Ishikawa (cell line): ENCODE measurements around the gene PTPN2.

Source experiments
- CREB1 ChIP-seq: IDR thresholded peaks from 2 replicates; pipeline ENCODE4 v1.6.1; 2012; ENCODE audit warnings: low read depth
- EGR1 ChIP-seq: IDR thresholded peaks from 2 replicates; pipeline ENCODE4 v1.6.1; 2012
- NFIC ChIP-seq: IDR thresholded peaks from 2 replicates; pipeline ENCODE4 v1.6.1; 2012
- TAF1 ChIP-seq: IDR thresholded peaks from 2 replicates; pipeline ENCODE4 v1.6.1; 2012; ENCODE audit warnings: low read depth, mild to moderate bottlenecking
- YY1 ChIP-seq: IDR thresholded peaks from 2 replicates; pipeline ENCODE4 v1.6.1; 2012; ENCODE audit warnings: low read depth
- ZBTB7A ChIP-seq: IDR thresholded peaks from 2 replicates; pipeline ENCODE4 v1.6.1; 2012; ENCODE audit warnings: low read depth
- TF ChIP-seq, protein P1 (sequence below): IDR thresholded peaks from 2 replicates; pipeline ENCODE4 v1.6.1; 2012
- TF ChIP-seq, protein P2 (sequence below): IDR thresholded peaks from 2 replicates; pipeline ENCODE4 v1.6.1; 2012; ENCODE audit warnings: low read depth, mild to moderate bottlenecking

DNA sequence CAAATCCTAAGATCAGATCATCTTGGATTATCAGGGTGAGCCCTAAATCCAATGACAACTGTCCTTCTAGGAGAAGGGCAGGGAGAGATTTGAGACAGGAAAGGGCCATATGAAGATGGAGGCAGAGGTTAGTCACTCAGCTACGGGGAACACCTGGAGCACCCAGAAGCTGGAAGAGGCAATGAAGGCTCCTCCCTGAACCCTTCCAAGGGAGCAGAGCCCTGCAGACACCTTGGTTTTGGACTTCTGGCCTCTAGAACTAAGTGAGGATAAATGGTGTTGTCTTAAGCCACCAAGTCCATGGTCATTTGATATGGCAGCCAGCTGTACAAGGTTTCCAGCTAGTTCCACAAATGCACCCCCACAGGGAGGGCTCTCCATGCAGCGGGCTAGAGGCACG is 6.9 kb upstream of the PTPN2 start:
- TF ChIP-seq, protein P1, sequence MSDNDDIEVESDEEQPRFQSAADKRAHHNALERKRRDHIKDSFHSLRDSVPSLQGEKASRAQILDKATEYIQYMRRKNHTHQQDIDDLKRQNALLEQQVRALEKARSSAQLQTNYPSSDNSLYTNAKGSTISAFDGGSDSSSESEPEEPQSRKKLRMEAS = no peak
- TF ChIP-seq YY1 = no peak
- TF ChIP-seq NFIC = no peak
- TF ChIP-seq, protein P2, sequence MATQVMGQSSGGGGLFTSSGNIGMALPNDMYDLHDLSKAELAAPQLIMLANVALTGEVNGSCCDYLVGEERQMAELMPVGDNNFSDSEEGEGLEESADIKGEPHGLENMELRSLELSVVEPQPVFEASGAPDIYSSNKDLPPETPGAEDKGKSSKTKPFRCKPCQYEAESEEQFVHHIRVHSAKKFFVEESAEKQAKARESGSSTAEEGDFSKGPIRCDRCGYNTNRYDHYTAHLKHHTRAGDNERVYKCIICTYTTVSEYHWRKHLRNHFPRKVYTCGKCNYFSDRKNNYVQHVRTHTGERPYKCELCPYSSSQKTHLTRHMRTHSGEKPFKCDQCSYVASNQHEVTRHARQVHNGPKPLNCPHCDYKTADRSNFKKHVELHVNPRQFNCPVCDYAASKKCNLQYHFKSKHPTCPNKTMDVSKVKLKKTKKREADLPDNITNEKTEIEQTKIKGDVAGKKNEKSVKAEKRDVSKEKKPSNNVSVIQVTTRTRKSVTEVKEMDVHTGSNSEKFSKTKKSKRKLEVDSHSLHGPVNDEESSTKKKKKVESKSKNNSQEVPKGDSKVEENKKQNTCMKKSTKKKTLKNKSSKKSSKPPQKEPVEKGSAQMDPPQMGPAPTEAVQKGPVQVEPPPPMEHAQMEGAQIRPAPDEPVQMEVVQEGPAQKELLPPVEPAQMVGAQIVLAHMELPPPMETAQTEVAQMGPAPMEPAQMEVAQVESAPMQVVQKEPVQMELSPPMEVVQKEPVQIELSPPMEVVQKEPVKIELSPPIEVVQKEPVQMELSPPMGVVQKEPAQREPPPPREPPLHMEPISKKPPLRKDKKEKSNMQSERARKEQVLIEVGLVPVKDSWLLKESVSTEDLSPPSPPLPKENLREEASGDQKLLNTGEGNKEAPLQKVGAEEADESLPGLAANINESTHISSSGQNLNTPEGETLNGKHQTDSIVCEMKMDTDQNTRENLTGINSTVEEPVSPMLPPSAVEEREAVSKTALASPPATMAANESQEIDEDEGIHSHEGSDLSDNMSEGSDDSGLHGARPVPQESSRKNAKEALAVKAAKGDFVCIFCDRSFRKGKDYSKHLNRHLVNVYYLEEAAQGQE = no peak
- TF ChIP-seq EGR1 = no peak
- TF ChIP-seq ZBTB7A = no peak
- TF ChIP-seq CREB1 = no peak
- TF ChIP-seq TAF1 = no peak
